T-cell (primary cell): ENCODE results near the gene TTC9B. TPM values are rescaled to one million over a fixed set of nuclear protein-coding genes. Genes with fewer than 3 reads are reported as not detected.

Source experiments
- ATAC-seq, 4 experiments: fragments of 200-7000 bp in 3 of 4; fragments of 150-1000 bp in 1 of 4; cut with Tn5 transposase; replicated peaks in 1 of 4; 1 replicate in 3 of 4; 2 replicates in 1 of 4; pipeline ENCODE4 v1.10.0; 2021; ENCODE audit warnings: moderate library complexity in 3 of 4, mild to moderate bottlenecking in 2 of 4, moderate number of reproducible peaks in 1 of 4
- CTCF ChIA-PET, 2 donors: fragments of 300-600 bp; sonication (Branson Sonifier 250); formaldehyde crosslinking; loops; one replicate each; lab custom pipeline; 2022; ENCODE audit warnings: antibody characterized with exemption in 2 of 2; lab: Charles Lee
- POLR2A ChIA-PET, 2 donors: fragments of 300-600 bp; sonication (Branson Sonifier 250); formaldehyde crosslinking; loops; one replicate each; lab custom pipeline; 2022; ENCODE audit warnings: antibody characterized with exemption in 2 of 2; lab: Charles Lee
- DNase-seq, 35 experiments: peaks; one replicate each; pipeline versions ENCODE4 v3.0.0 to v3.0.0-alpha.2; 2013 to 2023
- H3K27ac ChIP-seq: one replicate; pipeline ENCODE4 v1.5.1; 2013; ENCODE audit warnings: low read length
- H3K27me3 ChIP-seq, 2 experiments: replicated peaks in 1 of 2; 1 replicate in 1 of 2; 2 replicates in 1 of 2; pipeline versions ENCODE4 v1.6.1 to v1.7.0; 2013; ENCODE audit warnings: low read length in 1 of 2, mixed read lengths in 1 of 2; ENCODE audit not compliant: control insufficient read depth in 2 of 2, insufficient read depth in 2 of 2; ENCODE audit errors: extremely low read depth in 1 of 2
- H3K36me3 ChIP-seq, 2 donors: 1 replicate in 1 of 2; 2 replicates in 1 of 2; pipeline versions ENCODE4 v1.6.1 to v1.7.0; 2013; ENCODE audit warnings: low read length in 1 of 2; ENCODE audit not compliant: control insufficient read depth in 2 of 2, insufficient read depth in 1 of 2; ENCODE audit errors: extremely low read depth in 1 of 2
- H3K4me1 ChIP-seq, 2 experiments: 1 replicate in 1 of 2; 2 replicates in 1 of 2; pipeline versions ENCODE4 v1.6.1 to v1.7.0; 2013; ENCODE audit warnings: low read length in 2 of 2, mixed read lengths in 1 of 2; ENCODE audit not compliant: insufficient read depth in 2 of 2, control insufficient read depth in 1 of 2; ENCODE audit errors: extremely low read depth in 1 of 2
- H3K4me3 ChIP-seq, 2 donors: 1 replicate in 1 of 2; 2 replicates in 1 of 2; pipeline versions ENCODE4 v1.5.1 to v1.7.0; 2013; ENCODE audit warnings: mild to moderate bottlenecking in 2 of 2, low read length in 1 of 2, moderate library complexity in 1 of 2; ENCODE audit not compliant: control insufficient read depth in 1 of 2; ENCODE audit errors: extremely low read depth in 1 of 2
- H3K9me3 ChIP-seq: 2 replicates; pipeline ENCODE4 v1.7.0; 2013
- H3K27ac Mint-ChIP-seq, 2 donors: one replicate each; pipeline ENCODE4 v1.8.0; 2020 to 2021; ENCODE audit warnings: mild to moderate bottlenecking in 2 of 2, mixed read lengths in 2 of 2
- H3K27me3 Mint-ChIP-seq, 2 donors: one replicate each; pipeline ENCODE4 v1.8.0; 2021 to 2022; ENCODE audit warnings: mixed read lengths in 2 of 2
- H3K36me3 Mint-ChIP-seq: one replicate; pipeline ENCODE4 v1.8.0; 2021; ENCODE audit warnings: mixed read lengths
- H3K4me1 Mint-ChIP-seq, 3 donors: one replicate each; pipeline ENCODE4 v1.8.0; 2020 to 2022; ENCODE audit warnings: mixed read lengths in 3 of 3, mild to moderate bottlenecking in 1 of 3
- H3K4me3 Mint-ChIP-seq, 3 donors: one replicate each; pipeline ENCODE4 v1.8.0; 2020 to 2022; ENCODE audit warnings: mild to moderate bottlenecking in 3 of 3, mixed read lengths in 3 of 3, moderate library complexity in 3 of 3
- H3K9me3 Mint-ChIP-seq, 3 donors: one replicate each; pipeline ENCODE4 v1.8.0; 2020 to 2022; ENCODE audit warnings: mixed read lengths in 3 of 3
- WGBS: methylation state at CpG from one replicate; pipeline ENCODE4 v1.1.5; 2013; ENCODE audit warnings: missing lambda C conversion rate; ENCODE audit not compliant: insufficient coverage; 5-methylcytosine and 5-hydroxymethylcytosine counted together
- total RNA-seq, 35 experiments: library from RNA in 6 of 35; stranded (reverse) in 6 of 35; fragments of 120-200 nt in 1 of 35; gene quantifications; one replicate each; pipeline versions ENCODE4 v1.2.1 to v1.2.4 and lab custom pipeline; 2013 to 2026

TTC9B gene
- total RNA-seq (not detected), total RNA-seq (lab: John Stamatoyannopoulos, UW) (0 to 0.12 (median 0) reads per million in 29 experiments)
- total RNA-seq (2013): not detected

GRCh38 chr19:40217934-40218890, at the start of gene TTC9B:
Gene TTC9B (minus strand): TSS chr19:40218384. CDS start chr19:40218381, 3 bp downstream.
- Histone ChIP-seq H3K36me3 (no peaks in the 10 kb centered on the region), H3K4me3 (no peak within 1 kb of the TSS), H3K27me3 (peaks cover 15 to 66% of the 10 kb centered on the region in 2 experiments), H3K9me3 (no peaks in the 10 kb centered on the region), H3K4me1 (peaks cover 0 to 25% of the 10 kb centered on the region in 2 experiments), H3K27ac (no peak within 1 kb of the TSS)
- DNase-seq (peak in 32 of 35 experiments; percentile 22 to 74 (median 49)), ATAC-seq (peak; percentile 47 to 60 (median 48))
- WGBS: 4% methylated on average over 64 of the region's 75 CpGs
- no peak within 1 kb of the TSS for H3K4me3 Mint-ChIP-seq
- peaks cover 0 to 4% (median 0%) of the 10 kb centered on the region in 3 donors for H3K9me3 Mint-ChIP-seq
- peaks cover 37 to 50% of the 10 kb centered on the region in 2 donors for H3K27me3 Mint-ChIP-seq
- ChIA-PET CTCF (interaction anchor here (0.6 to 0.7 kb wide), 2 partner anchors 16 to 179 kb away, joined by 3 to 4 read pairs; no protein-coding TSS in a partner anchor), POLR2A (no interaction called here)
- H3K27ac Mint-ChIP-seq: no peak within 1 kb of the TSS
- H3K36me3 Mint-ChIP-seq: no peaks in the 10 kb centered on the region
- peaks cover 4 to 15% (median 8%) of the 10 kb centered on the region in 3 donors for H3K4me1 Mint-ChIP-seq

- peaks cover 44% of the 10 kb centered on the region for H3K36me3 Mint-ChIP-seq
- Histone ChIP-seq H3K36me3 (peaks cover 15 to 44% of the 10 kb centered on the region in 2 donors), H3K27me3 (no peaks in the 10 kb centered on the region), H3K4me3 (no peak overlapping the region), H3K27ac (no peak overlapping the region), H3K9me3 (no peaks in the 10 kb centered on the region), H3K4me1 (peaks cover 2 to 36% of the 10 kb centered on the region in 2 experiments)
- no peak overlapping the region for H3K4me3 Mint-ChIP-seq
- DNase-seq (no peak), ATAC-seq (no peak)
- H3K27me3 Mint-ChIP-seq: no peaks in the 10 kb centered on the region
- 89% methylated on average over 5 of the region's 6 CpGs for WGBS
- ChIA-PET CTCF (interaction anchor here in 1 of 2 donors (0.6 kb wide), 1 partner anchor 37 kb away, joined by 4 read pairs; no protein-coding TSS in a partner anchor), POLR2A (no interaction called here)
- no peaks in the 10 kb centered on the region for H3K9me3 Mint-ChIP-seq
- peaks cover 41 to 64% (median 46%) of the 10 kb centered on the region in 3 donors for H3K4me1 Mint-ChIP-seq
- H3K27ac Mint-ChIP-seq: no peak overlapping the region
Observed at GRCh38 chr19:40267601-40267997, 49.4 kb upstream of the TTC9B start.

DNA sequence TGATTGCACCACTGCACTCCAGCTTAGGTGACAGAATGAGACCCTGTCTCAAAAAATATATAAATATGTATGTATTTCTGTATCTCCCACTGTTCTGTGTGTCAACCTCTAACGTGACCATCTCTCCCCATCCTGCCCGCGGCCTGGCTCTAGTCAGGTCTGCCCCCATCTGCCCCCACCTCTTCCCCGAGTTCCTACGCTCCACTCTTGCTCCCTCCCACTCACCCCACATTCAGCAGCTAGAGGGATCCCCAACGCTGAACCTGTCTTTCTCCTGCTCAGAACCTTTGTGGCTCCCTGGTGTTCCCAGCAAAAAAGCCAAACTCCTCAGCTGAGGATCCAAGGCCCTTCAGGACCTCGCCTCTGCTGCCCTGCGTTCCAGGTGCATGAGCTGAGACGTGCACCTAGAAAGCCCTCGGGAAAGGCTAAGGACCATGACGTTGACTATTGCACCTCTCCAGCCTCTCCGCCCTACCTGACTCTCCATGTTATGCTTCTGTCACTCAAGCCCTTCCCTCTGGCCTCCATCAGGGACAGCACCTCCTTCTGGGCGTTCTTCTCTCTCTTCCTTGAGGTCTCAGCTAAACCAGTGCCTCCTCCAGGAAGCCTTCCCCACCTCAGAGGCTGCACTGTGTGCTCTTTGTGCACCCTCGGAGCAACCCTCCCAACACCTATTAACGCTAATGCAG, 48.9 kb upstream of the TTC9B start:
- DNase-seq (no peak), ATAC-seq (no peak)
- Mint-ChIP-seq H3K27ac (no peak overlapping the region), H3K36me3 (peaks cover 44% of the 10 kb centered on the region), H3K4me1 (peaks cover 37 to 63% (median 41%) of the 10 kb centered on the region in 3 donors), H3K27me3 (no peaks in the 10 kb centered on the region), H3K4me3 (no peak overlapping the region), H3K9me3 (no peaks in the 10 kb centered on the region)
- Histone ChIP-seq H3K9me3 (no peaks in the 10 kb centered on the region), H3K4me1 (peaks cover 2 to 30% of the 10 kb centered on the region in 2 experiments), H3K36me3 (peaks cover 20 to 47% of the 10 kb centered on the region in 2 donors), H3K27ac (no peak overlapping the region), H3K4me3 (no peak overlapping the region), H3K27me3 (no peaks in the 10 kb centered on the region)
- WGBS: 94% methylated on average over 14 of the region's 15 CpGs
- CTCF ChIA-PET: interaction anchor here in 1 of 2 donors (0.6 kb wide), 1 partner anchor 36 kb away, joined by 4 read pairs; no protein-coding TSS in a partner anchor
- POLR2A ChIA-PET: no interaction called here

DNA sequence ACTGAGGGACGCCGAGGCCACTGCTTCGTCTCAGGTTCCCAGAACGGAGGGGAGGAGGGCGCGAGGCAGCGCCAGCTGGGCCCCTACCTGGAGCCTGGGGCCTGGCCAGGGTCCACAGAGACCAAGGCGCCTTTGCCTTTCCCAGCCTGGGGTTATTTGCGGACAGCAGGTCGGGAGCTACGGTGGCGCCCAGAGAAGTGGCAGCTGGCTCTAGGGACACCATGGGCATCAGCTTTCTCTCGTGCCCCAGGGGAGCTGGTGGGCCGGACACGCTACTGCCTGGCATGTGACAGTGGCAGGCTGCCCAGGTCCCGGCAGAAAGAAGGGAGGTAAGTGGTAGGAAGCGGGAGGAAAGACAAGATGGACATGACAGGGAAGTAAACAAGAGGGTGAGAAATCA, 47.9 kb upstream of the TTC9B start:
- DNase-seq: no peak
- H3K36me3 Mint-ChIP-seq: peaks cover 51% of the 10 kb centered on the region

GRCh38 chr19:40265763-40266099, 47.5 kb upstream of the TTC9B start:
- Histone ChIP-seq H3K4me1 (peaks cover 0 to 20% of the 10 kb centered on the region in 2 experiments), H3K9me3 (no peaks in the 10 kb centered on the region), H3K36me3 (peaks cover 25 to 49% of the 10 kb centered on the region in 2 donors), H3K4me3 (no peak overlapping the region), H3K27me3 (no peaks in the 10 kb centered on the region), H3K27ac (no peak overlapping the region)
- CTCF ChIA-PET: no interaction called here
- DNase-seq (no peak), ATAC-seq (no peak)
- H3K4me3 Mint-ChIP-seq: no peak overlapping the region
- H3K27ac Mint-ChIP-seq: no peak overlapping the region
- no peaks in the 10 kb centered on the region for H3K9me3 Mint-ChIP-seq
- no peaks in the 10 kb centered on the region for H3K27me3 Mint-ChIP-seq
- peaks cover 37 to 66% (median 44%) of the 10 kb centered on the region in 3 donors for H3K4me1 Mint-ChIP-seq
- WGBS: 100% methylated on average over 6 of the region's 6 CpGs
- POLR2A ChIA-PET: no interaction called here
- H3K36me3 Mint-ChIP-seq: peaks cover 51% of the 10 kb centered on the region

More for the DNA sequence above, 47.9 kb upstream of the TTC9B start:
- no peak overlapping the region for H3K27ac ChIP-seq
- H3K9me3 ChIP-seq: no peaks in the 10 kb centered on the region
- no peak overlapping the region for H3K4me3 ChIP-seq
- POLR2A ChIA-PET: no interaction called here
- H3K4me3 Mint-ChIP-seq: no peak overlapping the region
- H3K4me1 Mint-ChIP-seq: peaks cover 37 to 66% (median 41%) of the 10 kb centered on the region in 3 donors
- WGBS: 95% methylated on average over 17 of the region's 17 CpGs
- no peak overlapping the region for H3K27ac Mint-ChIP-seq
- no peaks in the 10 kb centered on the region for H3K27me3 Mint-ChIP-seq
- no peaks in the 10 kb centered on the region for H3K9me3 Mint-ChIP-seq
- H3K36me3 ChIP-seq: peaks cover 25 to 49% of the 10 kb centered on the region in 2 donors
- H3K4me1 ChIP-seq: peaks cover 0 to 21% of the 10 kb centered on the region in 2 experiments
- ATAC-seq: no peak
- H3K27me3 ChIP-seq: no peaks in the 10 kb centered on the region
- CTCF ChIA-PET: no interaction called here
